SK-N-SH (cell line): ENCODE data around the gene PIAS4. TPM values are rescaled to one million over a fixed set of nuclear protein-coding genes. Genes with fewer than 3 reads are reported as not detected.

Experiments
- CTCF ChIA-PET: fragments of 300-600, 350-600 bp; formaldehyde crosslinking; extraction: SDS; loops from one replicate; lab custom pipeline; 2021; lab: Yijun Ruan, JAX
- POLR2A ChIA-PET: fragments of 350-600 bp; sonication (Branson Sonifier 250); formaldehyde crosslinking; extraction: SDS; loops from one replicate; lab custom pipeline; 2020; ENCODE audit warnings: antibody characterized with exemption, inconsistent platforms; lab: Yijun Ruan, JAX
- DNase-seq: peaks from one replicate; pipeline ENCODE4 v3.0.0; 2012
- H2AFZ ChIP-seq: fragments of 200-600 bp; sonication (generic); 2 replicates; pipeline ENCODE4 v1.8.1; 2016; ENCODE audit warnings: antibody characterized with exemption, mild to moderate bottlenecking, low read depth
- H3F3A ChIP-seq: fragments of 200-600 bp; sonication (generic); replicated peaks from 2 replicates; pipeline ENCODE3; 2016; ENCODE audit warnings: antibody characterized with exemption, mild to moderate bottlenecking; ENCODE audit not compliant: insufficient read depth
- H3K27ac ChIP-seq, 2 experiments: fragments of 200-500 bp in 1 of 2; fragments of 200-600 bp in 1 of 2; sonication (Bioruptor generic) in 1 of 2; sonication (generic), shearing (Covaris generic) in 1 of 2; 2 replicates each; pipeline versions ENCODE4 v1.5.1 to v1.6.1; 2014 to 2016; ENCODE audit warnings: low read depth in 2 of 2, inconsistent platforms in 1 of 2, low read length in 1 of 2, mild to moderate bottlenecking in 1 of 2, mixed read lengths in 1 of 2
- H3K27me3 ChIP-seq: fragments of 200-600 bp; sonication (generic), shearing (Covaris generic); 2 replicates; pipeline ENCODE4 v1.6.1; 2016; ENCODE audit warnings: mixed run types; ENCODE audit not compliant: insufficient read depth
- H3K36me3 ChIP-seq, 2 experiments: fragments of 200-500 bp in 1 of 2; fragments of 200-600 bp in 1 of 2; sonication (Bioruptor generic) in 1 of 2; sonication (generic) in 1 of 2; replicated peaks in 1 of 2; 2 replicates each; pipeline versions ENCODE3 to v1.5.1; 2014 to 2016; ENCODE audit warnings: low read length in 1 of 2, mild to moderate bottlenecking in 1 of 2; ENCODE audit not compliant: insufficient read depth in 2 of 2, control insufficient read depth in 1 of 2
- H3K4me1 ChIP-seq, 2 experiments: fragments of 200-500 bp in 1 of 2; fragments of 200-600 bp in 1 of 2; sonication (Bioruptor generic) in 1 of 2; sonication (generic), shearing (Covaris generic) in 1 of 2; 2 replicates each; pipeline versions ENCODE4 v1.5.1 to v1.6.1; 2014 to 2016; ENCODE audit warnings: low read depth in 1 of 2, low read length in 1 of 2, mixed run types in 1 of 2; ENCODE audit not compliant: insufficient read depth in 2 of 2, control insufficient read depth in 1 of 2
- H3K4me2 ChIP-seq: fragments of 200-600 bp; sonication (generic), shearing (Covaris generic); 2 replicates; pipeline ENCODE4 v1.6.1; 2017; ENCODE audit warnings: mixed run types
- H3K4me3 ChIP-seq, 2 experiments: fragments of 200-500 bp in 1 of 2; fragments of 200-600 bp in 1 of 2; sonication (Bioruptor generic) in 1 of 2; sonication (generic), shearing (Covaris generic) in 1 of 2; 2 replicates each; pipeline versions ENCODE4 v1.5.1 to v1.8.1; 2014 to 2016; ENCODE audit warnings: low read depth in 2 of 2, inconsistent platforms in 1 of 2, low read length in 1 of 2, mild to moderate bottlenecking in 1 of 2, mixed read lengths in 1 of 2, moderate library complexity in 1 of 2
- H3K79me2 ChIP-seq: fragments of 200-600 bp; sonication (generic); 2 replicates; pipeline ENCODE4 v1.8.1; 2017; ENCODE audit warnings: mild to moderate bottlenecking; ENCODE audit not compliant: insufficient read depth
- H3K9ac ChIP-seq: fragments of 200-600 bp; sonication (generic); 2 replicates; pipeline ENCODE4 v1.6.1; 2017; ENCODE audit warnings: mixed run types
- H3K9me2 ChIP-seq: fragments of 200-600 bp; sonication (generic); 2 replicates; pipeline ENCODE4 v1.6.1; 2017; ENCODE audit warnings: mixed run types
- H3K9me3 ChIP-seq: fragments of 200-600 bp; sonication (generic); 2 replicates; pipeline ENCODE4 v1.6.1; 2017; ENCODE audit warnings: mixed run types, mild to moderate bottlenecking, moderate library complexity
- H4K20me1 ChIP-seq: fragments of 200-600 bp; sonication (generic); 2 replicates; pipeline ENCODE4 v1.6.1; 2017; ENCODE audit warnings: mild to moderate bottlenecking, mixed run types; ENCODE audit not compliant: insufficient read depth
- CHD2 ChIP-seq: fragments of 150-350 bp; IDR thresholded peaks from 2 replicates; pipeline ENCODE4 v1.6.1; 2018; ENCODE audit warnings: low read length; ENCODE audit not compliant: partially characterized antibody
- EP300 ChIP-seq, 2 experiments: IDR thresholded peaks; 2 replicates each; pipeline versions ENCODE4 v1.4.0 to v1.6.1; 2012; ENCODE audit warnings: borderline replicate concordance in 1 of 2, low read depth in 1 of 2, low read length in 1 of 2
- FOSL2 ChIP-seq: IDR thresholded peaks from 2 replicates; pipeline ENCODE4 v1.4.0; 2012; ENCODE audit warnings: low read depth, mild to moderate bottlenecking, moderate library complexity, borderline replicate concordance
- FOXM1 ChIP-seq: IDR thresholded peaks from 2 replicates; pipeline ENCODE4 v1.4.0; 2012; ENCODE audit warnings: low read depth, mild to moderate bottlenecking
- JUND ChIP-seq: IDR thresholded peaks from 2 replicates; pipeline ENCODE4 v1.4.0; 2012
- MAX ChIP-seq: IDR thresholded peaks from 2 replicates; pipeline ENCODE4 v1.4.0; 2012; ENCODE audit warnings: low read depth
- MEF2A ChIP-seq: IDR thresholded peaks from 2 replicates; pipeline ENCODE4 v1.4.0; 2012; ENCODE audit warnings: low read depth, borderline replicate concordance
- MXI1 ChIP-seq: IDR thresholded peaks from 2 replicates; pipeline ENCODE4 v1.6.1; 2012; ENCODE audit warnings: mild to moderate bottlenecking, low read depth, low read length, improper control_type of control experiment
- NFIC ChIP-seq: IDR thresholded peaks from 2 replicates; pipeline ENCODE4 v1.4.0; 2012; ENCODE audit warnings: borderline replicate concordance
- PBX3 ChIP-seq: IDR thresholded peaks from 2 replicates; pipeline ENCODE4; 2012
- POLR2AphosphoS5 ChIP-seq: IDR thresholded peaks from 2 replicates; pipeline ENCODE4 v1.6.1; 2012; ENCODE audit warnings: low read depth, low read length
- RCOR1 ChIP-seq: fragments of 150-350 bp; IDR thresholded peaks from 2 replicates; pipeline ENCODE4 v1.6.1; 2017; ENCODE audit warnings: antibody characterized with exemption, low read length
- RFX5 ChIP-seq: IDR thresholded peaks from 2 replicates; pipeline ENCODE4 v1.6.1; 2012; ENCODE audit warnings: mild to moderate bottlenecking, improper control_type of control experiment, low read length
- SIN3A ChIP-seq: IDR thresholded peaks from 2 replicates; pipeline ENCODE4 v1.6.1; 2012; ENCODE audit warnings: low read depth, mild to moderate bottlenecking, low read length, moderate library complexity, borderline replicate concordance
- TCF12 ChIP-seq: IDR thresholded peaks from 2 replicates; pipeline ENCODE4 v1.4.0; 2012
- TEAD4 ChIP-seq: IDR thresholded peaks from 2 replicates; pipeline ENCODE4 v1.4.0; 2012; ENCODE audit warnings: mild to moderate bottlenecking, borderline replicate concordance; ENCODE audit not compliant: insufficient read depth
- WGBS: methylation state at CpG from one replicate; pipeline ENCODE4 v1.1.6; 2017; ENCODE audit warnings: low lambda C conversion rate; 5-methylcytosine and 5-hydroxymethylcytosine counted together
- polyA plus RNA-seq, 3 experiments: library from polyadenylated mRNA; depleted of rRNA; stranded (reverse); fragments of >200 nt; gene quantifications; 2 replicates each; pipeline ENCODE4 v1.2.3, GENCODE V29; 2012
- TF ChIP-seq, protein P1 (sequence below): fragments of 200-600 bp; sonication (generic); IDR thresholded peaks from 2 replicates; pipeline ENCODE4 v1.6.1; 2017; ENCODE audit warnings: antibody characterized with exemption, mild to moderate bottlenecking, moderate library complexity

PIAS4 gene
- polyA plus RNA-seq, 1 of the 3 experiments (the other 2 are of a cell fraction): 14.1 TPM

DNA sequence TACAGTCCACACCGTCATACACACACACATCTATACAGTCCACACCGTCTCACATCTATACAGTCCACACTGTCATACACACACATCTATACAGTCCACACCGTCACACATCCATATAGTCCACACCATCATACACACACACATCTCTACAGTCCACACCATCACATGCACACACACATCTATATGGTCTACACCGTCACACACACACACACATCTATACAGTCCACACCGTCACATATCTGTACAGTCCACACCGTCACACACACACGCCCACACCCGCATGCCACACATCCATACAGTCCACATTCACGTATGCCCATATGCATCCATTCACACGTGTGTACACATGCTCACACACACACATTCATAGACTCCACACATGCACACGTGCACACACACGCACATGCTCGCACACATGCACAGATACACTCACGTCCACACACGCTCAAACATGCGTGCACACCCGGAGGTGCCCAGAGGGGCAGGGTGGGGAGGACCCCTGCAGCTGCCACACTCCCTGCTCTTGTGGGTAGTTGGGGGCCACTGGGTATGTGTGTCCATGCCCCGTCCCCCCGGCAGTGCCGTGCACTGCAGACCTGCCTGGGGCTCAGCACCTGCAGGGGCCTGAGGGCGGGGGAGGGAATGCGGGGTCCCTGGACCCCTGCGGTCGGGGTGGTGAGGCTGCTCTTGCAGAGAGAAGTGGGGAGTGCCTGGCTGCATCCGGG, 29.2 kb downstream of the PIAS4 start (continued):
- TF ChIP-seq POLR2AphosphoS5 (no peak), CHD2 (no peak), SIN3A (no peak)

DNA sequence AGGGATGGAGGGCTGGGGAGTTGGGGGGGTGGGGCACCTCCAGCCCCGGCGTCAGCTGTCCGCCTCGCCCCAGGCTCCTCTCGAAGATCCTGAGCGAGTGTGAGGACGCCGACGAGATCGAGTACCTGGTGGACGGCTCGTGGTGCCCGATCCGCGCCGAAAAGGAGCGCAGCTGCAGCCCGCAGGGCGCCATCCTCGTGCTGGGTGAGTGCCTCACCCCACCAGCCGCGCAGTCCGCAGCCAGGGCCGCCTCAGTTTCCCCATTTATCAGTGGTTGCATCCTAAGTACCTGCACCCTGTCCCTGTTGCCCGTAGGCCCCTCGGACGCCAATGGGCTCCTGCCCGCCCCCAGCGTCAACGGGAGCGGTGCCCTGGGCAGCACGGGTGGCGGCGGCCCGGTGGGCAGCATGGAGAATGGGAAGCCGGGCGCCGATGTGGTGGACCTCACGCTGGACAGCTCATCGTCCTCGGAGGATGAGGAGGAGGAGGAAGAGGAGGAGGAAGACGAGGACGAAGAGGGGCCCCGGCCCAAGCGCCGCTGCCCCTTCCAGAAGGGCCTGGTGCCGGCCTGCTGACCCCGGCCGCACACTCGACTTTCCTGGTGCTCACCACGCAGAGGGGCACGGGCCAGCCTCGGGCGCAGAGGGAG, 29.9 kb downstream of the PIAS4 start:
- 95% methylated on average over 44 of the region's 54 CpGs for WGBS
- no peak overlapping the region for H3K4me2 ChIP-seq

More for the DNA sequence above, 29.9 kb downstream of the PIAS4 start:
- no peak for DNase-seq
- Histone ChIP-seq H3K36me3 (peaks cover 5 to 25% of the 10 kb centered on the region in 2 experiments), H3K27ac (no peak overlapping the region), H4K20me1 (peaks cover 26% of the 10 kb centered on the region), H3K79me2 (peaks cover 7% of the 10 kb centered on the region; the same call in 1 of the 2 replicates), H3K9ac (no peak overlapping the region), H3K4me3 (no peak overlapping the region), H3K27me3 (no peaks in the 10 kb centered on the region), H3K4me1 (no peaks in the 10 kb centered on the region), H3F3A (peaks cover 12% of the 10 kb centered on the region), H3K9me2 (no peaks in the 10 kb centered on the region), H3K9me3 (no peaks in the 10 kb centered on the region), H2AFZ (no peak overlapping the region)
- TF ChIP-seq PBX3 (no peak), MXI1 (no peak), RFX5 (no peak), EP300 (IDR thresholded peaks at IDR 0.05; ENCODE audit: borderline replicate concordance in 1 of 2, low read depth in 1 of 2, low read length in 1 of 2) (no peak), CHD2 (no peak), FOSL2 (no peak), TEAD4 (no peak), TCF12 (no peak), MAX (no peak), JUND (no peak), FOXM1 (no peak), MEF2A (no peak), RCOR1 (no peak), SIN3A (no peak), NFIC (no peak)
- TF ChIP-seq, protein P1, sequence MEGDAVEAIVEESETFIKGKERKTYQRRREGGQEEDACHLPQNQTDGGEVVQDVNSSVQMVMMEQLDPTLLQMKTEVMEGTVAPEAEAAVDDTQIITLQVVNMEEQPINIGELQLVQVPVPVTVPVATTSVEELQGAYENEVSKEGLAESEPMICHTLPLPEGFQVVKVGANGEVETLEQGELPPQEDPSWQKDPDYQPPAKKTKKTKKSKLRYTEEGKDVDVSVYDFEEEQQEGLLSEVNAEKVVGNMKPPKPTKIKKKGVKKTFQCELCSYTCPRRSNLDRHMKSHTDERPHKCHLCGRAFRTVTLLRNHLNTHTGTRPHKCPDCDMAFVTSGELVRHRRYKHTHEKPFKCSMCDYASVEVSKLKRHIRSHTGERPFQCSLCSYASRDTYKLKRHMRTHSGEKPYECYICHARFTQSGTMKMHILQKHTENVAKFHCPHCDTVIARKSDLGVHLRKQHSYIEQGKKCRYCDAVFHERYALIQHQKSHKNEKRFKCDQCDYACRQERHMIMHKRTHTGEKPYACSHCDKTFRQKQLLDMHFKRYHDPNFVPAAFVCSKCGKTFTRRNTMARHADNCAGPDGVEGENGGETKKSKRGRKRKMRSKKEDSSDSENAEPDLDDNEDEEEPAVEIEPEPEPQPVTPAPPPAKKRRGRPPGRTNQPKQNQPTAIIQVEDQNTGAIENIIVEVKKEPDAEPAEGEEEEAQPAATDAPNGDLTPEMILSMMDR: no peak
- CTCF ChIA-PET: no interaction called here
- POLR2A ChIA-PET: no interaction called here
